Parathyroid adenoma (tissue), 2 donors: ENCODE data around the gene RAET1E.

Source experiments
- H2AFZ ChIP-seq: fragments of 300-600 bp; sonication (generic); one replicate; pipeline ENCODE4 v1.7.0; 2017; ENCODE audit warnings: antibody characterized with exemption, mild to moderate bottlenecking
- H3K27ac ChIP-seq: fragments of 300-600 bp; sonication (generic); one replicate; pipeline ENCODE4 v1.7.0; 2017
- H3K27me3 ChIP-seq: fragments of 300-600 bp; sonication (generic); one replicate; pipeline ENCODE4 v1.7.0; 2017; ENCODE audit warnings: low read length; ENCODE audit not compliant: control insufficient read depth, insufficient read depth
- H3K36me3 ChIP-seq: fragments of 300-600 bp; sonication (generic); one replicate; pipeline ENCODE4 v1.7.0; 2017; ENCODE audit warnings: low read length; ENCODE audit not compliant: control insufficient read depth, insufficient read depth
- H3K4me1 ChIP-seq: fragments of 300-600 bp; sonication (generic); one replicate; pipeline ENCODE4 v1.7.0; 2017; ENCODE audit warnings: control low read depth
- H3K4me2 ChIP-seq: fragments of 300-600 bp; sonication (generic); one replicate; pipeline ENCODE4 v1.7.0; 2017; ENCODE audit warnings: low read length
- H3K4me3 ChIP-seq: fragments of 300-600 bp; sonication (generic); one replicate; pipeline ENCODE4 v1.7.0; 2017; ENCODE audit warnings: low read depth, low read length
- H3K79me2 ChIP-seq: fragments of 300-600 bp; sonication (generic); one replicate; pipeline ENCODE4 v1.7.0; 2017; ENCODE audit warnings: control low read depth
- H3K9ac ChIP-seq: fragments of 300-600 bp; sonication (generic); one replicate; pipeline ENCODE4 v1.7.0; 2017; ENCODE audit warnings: mild to moderate bottlenecking
- H3K9me3 ChIP-seq: fragments of 300-600 bp; sonication (generic); one replicate; pipeline ENCODE4 v1.7.0; 2017; ENCODE audit warnings: low read length; ENCODE audit not compliant: control insufficient read depth
- TF ChIP-seq, protein P1 (sequence below): fragments of 300-600 bp; sonication (generic); IDR thresholded peaks from one replicate; pipeline ENCODE4 v1.7.0; 2017; ENCODE audit warnings: antibody characterized with exemption, mild to moderate bottlenecking
- donor health status: primary hyperparathyroidism.

The RAET1E gene

DNA sequence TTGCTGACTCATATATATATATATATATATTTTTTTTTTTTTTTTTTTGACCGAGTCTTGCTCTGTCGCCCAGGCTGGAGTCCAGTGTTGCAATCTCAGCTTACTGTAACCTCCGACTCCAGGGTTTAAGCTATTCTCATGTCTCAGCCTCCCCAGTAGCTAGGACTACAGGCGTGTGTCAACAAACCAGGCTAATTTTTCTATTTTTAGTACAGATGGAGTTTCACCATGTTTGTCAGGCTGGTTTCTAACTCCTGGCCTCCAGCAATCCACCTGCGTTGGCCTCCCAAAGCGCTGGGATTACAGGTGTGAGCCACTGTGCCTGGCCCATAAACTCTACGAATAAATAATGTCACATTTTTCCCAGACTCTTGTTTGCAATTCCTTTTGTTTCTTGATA lies 38.5 kb downstream of the RAET1E start:
- H3K79me2 ChIP-seq, result peaks cover 34% of the 10 kb centered on the region
- peak overlapping the region; percentile 91 for H3K27ac ChIP-seq
- H3K4me1 ChIP-seq, result peaks cover 54% of the 10 kb centered on the region
- H3K4me2 ChIP-seq, result no peak overlapping the region
- TF ChIP-seq, protein P1, sequence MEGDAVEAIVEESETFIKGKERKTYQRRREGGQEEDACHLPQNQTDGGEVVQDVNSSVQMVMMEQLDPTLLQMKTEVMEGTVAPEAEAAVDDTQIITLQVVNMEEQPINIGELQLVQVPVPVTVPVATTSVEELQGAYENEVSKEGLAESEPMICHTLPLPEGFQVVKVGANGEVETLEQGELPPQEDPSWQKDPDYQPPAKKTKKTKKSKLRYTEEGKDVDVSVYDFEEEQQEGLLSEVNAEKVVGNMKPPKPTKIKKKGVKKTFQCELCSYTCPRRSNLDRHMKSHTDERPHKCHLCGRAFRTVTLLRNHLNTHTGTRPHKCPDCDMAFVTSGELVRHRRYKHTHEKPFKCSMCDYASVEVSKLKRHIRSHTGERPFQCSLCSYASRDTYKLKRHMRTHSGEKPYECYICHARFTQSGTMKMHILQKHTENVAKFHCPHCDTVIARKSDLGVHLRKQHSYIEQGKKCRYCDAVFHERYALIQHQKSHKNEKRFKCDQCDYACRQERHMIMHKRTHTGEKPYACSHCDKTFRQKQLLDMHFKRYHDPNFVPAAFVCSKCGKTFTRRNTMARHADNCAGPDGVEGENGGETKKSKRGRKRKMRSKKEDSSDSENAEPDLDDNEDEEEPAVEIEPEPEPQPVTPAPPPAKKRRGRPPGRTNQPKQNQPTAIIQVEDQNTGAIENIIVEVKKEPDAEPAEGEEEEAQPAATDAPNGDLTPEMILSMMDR, result no peak
- no peaks in the 10 kb centered on the region for H3K9me3 ChIP-seq
- no peak overlapping the region for H3K4me3 ChIP-seq
- no peaks in the 10 kb centered on the region for H3K27me3 ChIP-seq
- H3K9ac ChIP-seq, result no peak overlapping the region
- H2AFZ ChIP-seq, result no peak overlapping the region
- no peaks in the 10 kb centered on the region for H3K36me3 ChIP-seq

DNA sequence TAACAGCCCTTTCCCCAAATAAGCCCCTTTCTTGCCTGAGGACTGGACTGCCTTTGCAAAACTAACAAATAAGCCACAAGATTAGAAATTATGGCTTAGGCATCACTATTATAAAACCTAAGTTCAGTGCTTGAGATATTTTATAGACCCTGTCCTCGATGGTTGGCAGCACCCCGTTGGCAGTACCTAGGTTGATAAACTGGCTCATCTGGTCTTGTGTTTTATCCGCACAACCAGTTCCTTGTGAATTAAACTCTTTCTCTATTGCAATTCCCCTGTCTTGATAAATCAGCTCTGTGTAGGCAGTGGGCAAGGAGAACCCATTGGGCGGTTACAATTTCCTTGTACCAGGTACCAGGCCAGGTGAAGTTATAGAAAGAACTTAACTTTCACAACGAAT lies 40.4 kb downstream of the RAET1E start:
- Histone ChIP-seq H3K4me3 (no peak overlapping the region), H3K9ac (no peak overlapping the region), H3K36me3 (no peaks in the 10 kb centered on the region), H3K79me2 (peaks cover 37% of the 10 kb centered on the region), H2AFZ (no peak overlapping the region), H3K27me3 (no peaks in the 10 kb centered on the region), H3K4me1 (peaks cover 54% of the 10 kb centered on the region), H3K4me2 (no peak overlapping the region), H3K27ac (peak overlapping the region; percentile 47), H3K9me3 (no peaks in the 10 kb centered on the region)
- TF ChIP-seq, protein P1, result no peak

DNA sequence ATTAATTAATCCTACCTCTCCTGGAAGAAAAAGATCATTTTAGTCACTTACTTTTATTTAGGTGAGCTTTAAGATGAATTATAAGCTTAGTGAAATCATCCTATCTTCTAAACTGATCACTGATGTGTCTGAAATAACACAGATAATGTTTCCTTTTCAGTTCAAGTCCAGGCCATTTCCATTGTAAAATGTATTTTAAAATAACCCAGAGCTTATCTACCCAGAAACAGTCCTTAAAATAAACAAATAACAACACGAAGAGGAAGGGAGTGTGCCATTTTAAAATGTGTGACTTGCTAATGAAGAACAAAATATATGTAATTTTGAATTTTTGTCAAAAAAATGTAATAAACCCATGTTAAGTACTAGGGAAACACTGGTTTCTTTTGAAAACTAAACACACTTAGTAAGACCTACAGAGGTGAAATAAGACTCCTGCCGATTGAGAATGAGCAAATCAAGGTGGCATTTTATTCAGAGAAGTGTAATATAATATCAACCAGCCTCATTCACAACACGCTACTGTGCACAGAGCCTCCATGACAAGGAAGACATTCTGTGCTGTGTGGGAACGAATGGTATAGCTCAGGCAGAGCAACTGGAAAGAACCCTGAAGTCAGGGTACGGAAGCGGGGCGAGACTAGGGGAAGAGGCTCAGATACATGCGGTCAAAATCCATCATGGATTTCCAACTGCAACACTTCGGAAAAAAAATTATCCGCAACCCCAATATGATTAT lies 41.5 kb downstream of the RAET1E start:
- H3K9me3 ChIP-seq, result no peaks in the 10 kb centered on the region
- no peak overlapping the region for H3K9ac ChIP-seq
- TF ChIP-seq, protein P1, result no peak
- no peaks in the 10 kb centered on the region for H3K36me3 ChIP-seq
- H3K27ac ChIP-seq, result peak overlapping the region; percentile 47
- H3K79me2 ChIP-seq, result peaks cover 36% of the 10 kb centered on the region
- H3K4me1 ChIP-seq, result peaks cover 49% of the 10 kb centered on the region
- no peak overlapping the region for H2AFZ ChIP-seq
- no peak overlapping the region for H3K4me2 ChIP-seq
- H3K27me3 ChIP-seq, result no peaks in the 10 kb centered on the region
- no peak overlapping the region for H3K4me3 ChIP-seq

DNA sequence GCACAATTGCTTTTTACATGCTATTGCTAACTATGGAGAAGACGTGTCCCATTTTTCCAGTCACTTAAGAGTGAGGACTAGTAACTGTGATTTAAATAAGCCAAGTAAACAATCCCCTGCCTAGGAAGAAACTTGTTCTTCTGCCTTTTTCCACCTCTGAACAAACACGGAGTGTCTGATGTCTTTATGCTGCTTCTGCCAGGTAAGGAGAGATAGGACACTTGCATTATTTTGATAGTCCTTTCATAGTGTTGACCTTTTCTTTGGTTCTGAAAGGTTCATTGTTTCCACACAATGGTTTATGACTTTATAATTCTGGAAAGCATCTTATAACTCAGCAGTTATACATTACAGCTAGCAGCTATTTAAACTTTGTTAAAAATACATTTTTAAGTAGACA lies 42.2 kb downstream of the RAET1E start:
- Histone ChIP-seq H3K4me2 (no peak overlapping the region), H2AFZ (no peak overlapping the region), H3K36me3 (no peaks in the 10 kb centered on the region), H3K27ac (peak overlapping the region; percentile 47), H3K4me3 (no peak overlapping the region), H3K9me3 (no peaks in the 10 kb centered on the region), H3K9ac (no peak overlapping the region), H3K4me1 (peaks cover 45% of the 10 kb centered on the region), H3K27me3 (no peaks in the 10 kb centered on the region), H3K79me2 (peaks cover 43% of the 10 kb centered on the region)
- TF ChIP-seq, protein P1, result no peak
